Caco-2 (cell line): ENCODE measurements around the gene MLIP. TPM values are rescaled to one million over a fixed set of nuclear protein-coding genes. Genes with fewer than 3 reads are reported as not detected.

Experiments used
- BruUV-seq: library from RNA; stranded (reverse); fragments of 400-500 nt; replicated peaks from 2 replicates; lab custom pipeline; 2021; lab: Mats Ljungman, UMichigan
- CTCF ChIA-PET: fragments of 300-600 bp; sonication (Branson Sonifier 250); formaldehyde crosslinking; loops from one replicate; lab custom pipeline; 2022; ENCODE audit warnings: antibody characterized with exemption; lab: Charles Lee
- POLR2A ChIA-PET: fragments of 300-600 bp; sonication (Branson Sonifier 250); formaldehyde crosslinking; loops from one replicate; lab custom pipeline; 2022; ENCODE audit warnings: antibody characterized with exemption; lab: Charles Lee
- DNase-seq, 2 experiments: peaks; one replicate each; pipeline versions ENCODE4 v3.0.0 to v3.0.0-alpha.2; 2020 to 2022
- H3K27me3 ChIP-seq: replicated peaks from 2 replicates; pipeline ENCODE4 v1.6.0; 2011; ENCODE audit warnings: low read length; ENCODE audit not compliant: control insufficient read depth, insufficient read depth
- H3K36me3 ChIP-seq: 2 replicates; pipeline ENCODE4 v1.5.1; 2011; ENCODE audit warnings: low read length; ENCODE audit not compliant: control insufficient read depth, insufficient read depth
- H3K4me1 ChIP-seq: fragments of 250-450 bp; sonication (Bioruptor Pico); 2 replicates; pipeline ENCODE4 v1.5.1; 2020; ENCODE audit warnings: mild to moderate bottlenecking
- H3K4me3 ChIP-seq: 2 replicates; pipeline ENCODE4 v1.5.1; 2011; ENCODE audit warnings: low read depth, mild to moderate bottlenecking, control low read depth, low read length
- H3K9me3 ChIP-seq: fragments of 250-450 bp; sonication (Bioruptor Pico); 2 replicates; pipeline ENCODE4 v1.5.1; 2020; ENCODE audit warnings: mild to moderate bottlenecking, moderate library complexity
- H3K27ac Mint-ChIP-seq: one replicate; pipeline ENCODE4 v1.8.0; 2022; ENCODE audit warnings: mixed read lengths; ENCODE audit not compliant: unreplicated experiment
- H3K27me3 Mint-ChIP-seq: one replicate; pipeline ENCODE4 v1.8.0; 2022; ENCODE audit warnings: mixed read lengths; ENCODE audit not compliant: insufficient read depth, unreplicated experiment
- H3K36me3 Mint-ChIP-seq: one replicate; pipeline ENCODE4 v1.8.0; 2022; ENCODE audit warnings: mild to moderate bottlenecking, mixed read lengths; ENCODE audit not compliant: insufficient read depth, unreplicated experiment
- H3K4me1 Mint-ChIP-seq: one replicate; pipeline ENCODE4 v1.8.0; 2022; ENCODE audit warnings: low read depth, mixed read lengths; ENCODE audit not compliant: unreplicated experiment
- H3K4me3 Mint-ChIP-seq: one replicate; pipeline ENCODE4 v1.8.0; 2022; ENCODE audit warnings: mild to moderate bottlenecking, moderate library complexity, mixed read lengths; ENCODE audit not compliant: unreplicated experiment
- H3K9me3 Mint-ChIP-seq: one replicate; pipeline ENCODE4 v1.8.0; 2022; ENCODE audit warnings: mixed read lengths; ENCODE audit not compliant: unreplicated experiment
- intact Hi-C: fragments of 100-400 bp; cut with micrococcal nuclease; formaldehyde crosslinking; loops from one replicate; pipeline ENCODE4 v1.10.0; 2022; ENCODE audit not compliant: unreplicated experiment
- total RNA-seq: library from RNA; stranded (reverse); gene quantifications from 2 replicates; pipeline ENCODE4 v1.2.3, GENCODE V29; 2022
- TF ChIP-seq, protein P1 (sequence below), 2 experiments: fragments of 200-600 bp in 1 of 2; IDR thresholded peaks; 1 replicate in 1 of 2; 2 replicates in 1 of 2; pipeline versions ENCODE4 v1.5.1 to v1.8.0; 2011 to 2022; ENCODE audit warnings: antibody characterized with exemption in 1 of 2, control low read depth in 1 of 2, inconsistent platforms in 1 of 2, low read depth in 1 of 2, low read length in 1 of 2, mild to moderate bottlenecking in 1 of 2, moderate library complexity in 1 of 2; ENCODE audit not compliant: insufficient read depth in 1 of 2, severe bottlenecking in 1 of 2, unreplicated experiment in 1 of 2

The MLIP gene
- total RNA-seq, 1 experiment from 2014 or later: 0.88 TPM

DNA sequence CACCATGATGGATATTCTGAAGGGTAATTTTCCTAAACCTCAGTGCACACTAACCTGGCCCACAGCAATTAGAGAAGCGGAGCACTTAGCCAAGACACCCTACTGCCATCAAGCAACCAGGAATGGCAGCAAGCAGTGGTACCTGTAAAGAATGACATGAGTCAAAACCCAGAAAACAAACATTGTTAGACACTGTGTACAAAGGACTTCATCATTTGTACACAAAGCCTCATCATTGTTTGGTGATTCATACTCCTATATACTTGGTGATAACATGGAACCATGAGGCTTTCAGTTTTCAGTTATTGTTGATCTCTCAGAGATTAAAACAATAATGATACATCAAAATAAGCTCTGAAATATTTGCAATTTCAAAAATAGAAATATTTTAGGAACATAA, 74.6 kb downstream of the MLIP start:
- CTCF ChIA-PET: no interaction called here
- H3K4me1 Mint-ChIP-seq: no peaks in the 10 kb centered on the region

DNA sequence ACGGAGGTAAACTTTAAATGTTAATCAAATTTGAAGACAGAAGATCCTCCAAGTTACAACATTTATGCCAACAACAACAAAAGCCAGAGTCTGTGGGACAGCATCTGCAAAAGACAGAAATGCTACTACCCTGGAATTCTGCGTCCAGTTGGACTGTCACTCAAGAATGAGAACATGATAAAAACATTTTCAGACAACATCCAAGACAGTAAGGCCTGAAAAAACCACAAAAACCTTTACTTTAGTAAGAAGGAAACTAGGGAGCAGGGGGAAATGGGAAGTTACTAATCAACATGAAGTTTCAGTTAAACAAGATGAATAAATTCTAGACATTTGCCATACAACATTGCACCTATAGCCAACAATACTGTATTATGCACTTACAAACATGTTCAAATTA, 77.6 kb downstream of the MLIP start:
- Histone ChIP-seq H3K4me1 (peaks cover 5% of the 10 kb centered on the region; the same call in 1 of the 2 replicates), H3K4me3 (no peak overlapping the region), H3K27me3 (no peaks in the 10 kb centered on the region), H3K9me3 (no peaks in the 10 kb centered on the region), H3K36me3 (no peaks in the 10 kb centered on the region)
- H3K4me3 Mint-ChIP-seq: no peak overlapping the region
- intact Hi-C loops: no loop called here
- ChIA-PET POLR2A (no interaction called here), CTCF (no interaction called here)
- H3K9me3 Mint-ChIP-seq: no peaks in the 10 kb centered on the region
- peaks cover 7% of the 10 kb centered on the region for H3K4me1 Mint-ChIP-seq
- no peaks in the 10 kb centered on the region for H3K27me3 Mint-ChIP-seq
- H3K27ac Mint-ChIP-seq: no peak overlapping the region
- TF ChIP-seq, protein P1, sequence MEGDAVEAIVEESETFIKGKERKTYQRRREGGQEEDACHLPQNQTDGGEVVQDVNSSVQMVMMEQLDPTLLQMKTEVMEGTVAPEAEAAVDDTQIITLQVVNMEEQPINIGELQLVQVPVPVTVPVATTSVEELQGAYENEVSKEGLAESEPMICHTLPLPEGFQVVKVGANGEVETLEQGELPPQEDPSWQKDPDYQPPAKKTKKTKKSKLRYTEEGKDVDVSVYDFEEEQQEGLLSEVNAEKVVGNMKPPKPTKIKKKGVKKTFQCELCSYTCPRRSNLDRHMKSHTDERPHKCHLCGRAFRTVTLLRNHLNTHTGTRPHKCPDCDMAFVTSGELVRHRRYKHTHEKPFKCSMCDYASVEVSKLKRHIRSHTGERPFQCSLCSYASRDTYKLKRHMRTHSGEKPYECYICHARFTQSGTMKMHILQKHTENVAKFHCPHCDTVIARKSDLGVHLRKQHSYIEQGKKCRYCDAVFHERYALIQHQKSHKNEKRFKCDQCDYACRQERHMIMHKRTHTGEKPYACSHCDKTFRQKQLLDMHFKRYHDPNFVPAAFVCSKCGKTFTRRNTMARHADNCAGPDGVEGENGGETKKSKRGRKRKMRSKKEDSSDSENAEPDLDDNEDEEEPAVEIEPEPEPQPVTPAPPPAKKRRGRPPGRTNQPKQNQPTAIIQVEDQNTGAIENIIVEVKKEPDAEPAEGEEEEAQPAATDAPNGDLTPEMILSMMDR (IDR thresholded peaks at IDR 0.05; ENCODE audit: insufficient read depth in 1 of 2, low read depth in 1 of 2, low read length in 1 of 2, severe bottlenecking in 1 of 2, unreplicated experiment in 1 of 2): no peak
- DNase-seq: no peak
- H3K36me3 Mint-ChIP-seq: no peaks in the 10 kb centered on the region
- BruUV-seq: no TSS peak

More for the DNA sequence above, 74.6 kb downstream of the MLIP start:
- Histone ChIP-seq H3K4me1 (no peaks in the 10 kb centered on the region), H3K36me3 (no peaks in the 10 kb centered on the region), H3K9me3 (no peaks in the 10 kb centered on the region), H3K4me3 (no peak overlapping the region), H3K27me3 (no peaks in the 10 kb centered on the region)
- TF ChIP-seq, protein P1 (IDR thresholded peaks at IDR 0.05; ENCODE audit: insufficient read depth in 1 of 2, low read depth in 1 of 2, low read length in 1 of 2, severe bottlenecking in 1 of 2, unreplicated experiment in 1 of 2): no peak
- POLR2A ChIA-PET: no interaction called here
- Mint-ChIP-seq H3K27ac (no peak overlapping the region), H3K27me3 (no peaks in the 10 kb centered on the region), H3K9me3 (no peaks in the 10 kb centered on the region), H3K4me3 (no peak overlapping the region), H3K36me3 (no peaks in the 10 kb centered on the region)
- intact Hi-C loops: no loop called here
- no TSS peak for BruUV-seq
- DNase-seq: no peak

DNA sequence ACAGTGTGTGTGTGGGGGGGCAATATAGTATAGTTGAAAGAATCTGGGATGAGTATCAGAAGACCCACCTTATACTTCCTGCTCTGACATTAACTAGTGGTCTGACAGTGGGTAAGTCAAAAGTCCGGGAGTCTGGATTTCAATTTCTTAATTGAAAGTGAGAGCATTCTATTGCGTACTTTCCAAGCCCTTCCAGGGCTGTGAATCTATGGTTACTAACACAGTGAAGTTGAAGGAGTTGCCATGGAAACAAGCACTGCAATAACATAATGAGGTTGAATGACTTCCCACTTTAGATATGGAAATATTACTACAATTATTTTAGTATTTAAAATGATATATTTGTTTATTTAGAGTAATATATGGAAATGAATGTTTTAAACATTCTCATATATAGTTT, 80.2 kb downstream of the MLIP start:
- ChIA-PET POLR2A (no interaction called here), CTCF (no interaction called here)
- H3K9me3 Mint-ChIP-seq: no peaks in the 10 kb centered on the region
- no TSS peak for BruUV-seq
- DNase-seq: no peak
- H3K9me3 ChIP-seq: no peaks in the 10 kb centered on the region
- peaks cover 7% of the 10 kb centered on the region for H3K4me1 Mint-ChIP-seq
- H3K27ac Mint-ChIP-seq: no peak overlapping the region
- intact Hi-C loops: no loop called here
- H3K4me3 Mint-ChIP-seq: no peak overlapping the region
- peaks cover 5% of the 10 kb centered on the region; the same call in 1 of the 2 replicates for H3K4me1 ChIP-seq
- no peaks in the 10 kb centered on the region for H3K27me3 ChIP-seq
- H3K36me3 ChIP-seq: no peaks in the 10 kb centered on the region
- H3K36me3 Mint-ChIP-seq: no peaks in the 10 kb centered on the region
- TF ChIP-seq, protein P1 (IDR thresholded peaks at IDR 0.05; ENCODE audit: insufficient read depth in 1 of 2, low read depth in 1 of 2, low read length in 1 of 2, severe bottlenecking in 1 of 2, unreplicated experiment in 1 of 2): no peak
- no peaks in the 10 kb centered on the region for H3K27me3 Mint-ChIP-seq
- no peak overlapping the region for H3K4me3 ChIP-seq
